ENCODE results near the gene DCAF8. TPM values are rescaled to one million over a fixed set of nuclear protein-coding genes. Genes with fewer than 3 reads are reported as not detected.

Gene DCAF8
- total and polyA plus RNA-seq, 2 experiments from 2014 or later = 55.0 to 104 TPM

GRCh38 chr1:160300173-160300572 lies 37.8 kb upstream of the DCAF8 start:
- no peaks in the 10 kb centered on the region for H3K9me3 Mint-ChIP-seq

More at GRCh38 chr1:160300173-160300572, 37.8 kb upstream of the DCAF8 start:
- Mint-ChIP-seq H3K36me3 (ENCODE audit: low read depth) (peaks cover 61% of the 10 kb centered on the region), H3K27ac (no peak overlapping the region), H3K4me1 (no peaks in the 10 kb centered on the region), H3K27me3 (ENCODE audit: insufficient read depth, low read depth, poor library complexity) (no peaks in the 10 kb centered on the region), H3K4me3 (no peak overlapping the region)
- DNase-seq (ENCODE audit: low spot score) (no peak), ATAC-seq (no peak)
- Histone ChIP-seq H2AFZ (no peak overlapping the region), H3K4me2 (no peak overlapping the region), H3K27ac (ENCODE audit: low read depth) (no peak overlapping the region), H3K9me2 (ENCODE audit: insufficient read depth) (no peaks in the 10 kb centered on the region), H3K27me3 (ENCODE audit: insufficient read depth) (no peaks in the 10 kb centered on the region), H3K4me3 (no peak overlapping the region), H4K20me1 (replicated peaks; ENCODE audit: insufficient read depth) (peaks cover 4% of the 10 kb centered on the region), H3F3A (replicated peaks; ENCODE audit: low read depth) (no peaks in the 10 kb centered on the region), H3K4me1 (ENCODE audit: insufficient read depth) (no peaks in the 10 kb centered on the region), H3K36me3 (ENCODE audit: insufficient read depth) (peaks cover 50% of the 10 kb centered on the region), H3K79me2 (replicated peaks; ENCODE audit: insufficient read depth) (no peaks in the 10 kb centered on the region)
- no peak for TF ChIP-seq NANOG (IDR thresholded peaks at IDR 0.05; ENCODE audit: borderline replicate concordance)
- TF ChIP-seq ZNF462 (CRISPR knock-in tag; IDR thresholded peaks at IDR 0.05) = no peak
- TF ChIP-seq ZNF331 (CRISPR knock-in tag; IDR thresholded peaks at IDR 0.05; ENCODE audit: low read depth) = no peak
- no peak for TF ChIP-seq POLR2AphosphoS5 (IDR thresholded peaks at IDR 0.05; ENCODE audit: low read depth)
- TF ChIP-seq JUNB (IDR thresholded peaks at IDR 0.05; ENCODE audit: unreplicated experiment) = no peak
- no peak for TF ChIP-seq ETS1 (IDR thresholded peaks at IDR 0.05)
- TF ChIP-seq EZH2phosphoT487 (IDR thresholded peaks at IDR 0.05; ENCODE audit: unreplicated experiment) = no peak
- TF ChIP-seq CREB1 (CRISPR knock-in tag; IDR thresholded peaks at IDR 0.05; ENCODE audit: low read depth) = no peak
- TF ChIP-seq EZH2 (IDR thresholded peaks at IDR 0.05; ENCODE audit: low read depth, unreplicated experiment) = no peak
- TF ChIP-seq REST (IDR thresholded peaks at IDR 0.05; ENCODE audit: unreplicated experiment) = no peak
- no peak for TF ChIP-seq ZNF114 (CRISPR knock-in tag; IDR thresholded peaks at IDR 0.05)
- no peak for TF ChIP-seq STAT1 (IDR thresholded peaks at IDR 0.05; ENCODE audit: unreplicated experiment)
- no peak for TF ChIP-seq CTCF (conservative IDR thresholded peaks at IDR 0.05; ENCODE audit: low read depth in 2 of 2)

All from GM23338 (cell line).